Uterus (tissue), 4 donors: Measurements from ENCODE around the gene NEFH. TPM values are rescaled to one million over a fixed set of nuclear protein-coding genes. Genes with fewer than 3 reads are reported as not detected.

Experiments
- DNase-seq, 2 donors: peaks; one replicate each; pipeline ENCODE4 v3.0.0-alpha.2; 2019 to 2020
- H3K27ac ChIP-seq, 2 donors: fragments of 200-600 bp; sonication (generic); 1 replicate in 1 of 2; 2 replicates in 1 of 2; pipeline ENCODE4 v1.5.1; 2016 to 2018
- H3K27me3 ChIP-seq, 2 donors: fragments of 200-600 bp; sonication (generic); one replicate each; pipeline ENCODE4 v1.5.1; 2018 to 2019; ENCODE audit warnings: control low read depth in 1 of 2
- H3K36me3 ChIP-seq, 2 donors: fragments of 200-600 bp; sonication (generic); one replicate each; pipeline ENCODE4 v1.5.1; 2019; ENCODE audit warnings: control low read depth in 1 of 2
- H3K4me1 ChIP-seq, 2 donors: fragments of 200-600 bp; sonication (generic); one replicate each; pipeline ENCODE4 v1.5.1; 2018 to 2019; ENCODE audit warnings: control low read depth in 1 of 2
- H3K4me3 ChIP-seq, 2 donors: fragments of 200-600 bp; sonication (generic); 1 replicate in 1 of 2; 2 replicates in 1 of 2; pipeline ENCODE4 v1.5.1; 2018 to 2019; ENCODE audit warnings: mild to moderate bottlenecking in 1 of 2
- H3K9me3 ChIP-seq, 2 donors: fragments of 200-600 bp; sonication (generic); one replicate each; pipeline ENCODE4 v1.5.1; 2019; ENCODE audit warnings: control low read depth in 1 of 2
- POLR2A ChIP-seq, 2 donors: fragments of 450-650 bp; IDR thresholded peaks; one replicate each; pipeline ENCODE4 v1.6.1; 2016; ENCODE audit warnings: antibody characterized with exemption in 2 of 2, mild to moderate bottlenecking in 1 of 2, moderate library complexity in 1 of 2
- intact Hi-C: fragments of 100-400 bp; cut with DNase I; formaldehyde crosslinking; loops from one replicate; pipeline ENCODE4 v1.15.1; 2023; ENCODE audit warnings: low total_unique reads
- total RNA-seq, 4 donors: library from RNA; depleted of rRNA in 3 of 4; stranded (reverse); fragments of >200 nt in 3 of 4; gene quantifications; one replicate each; pipeline versions ENCODE4 v1.1.0 to v1.2.4, GENCODE V29; 2014 to 2023
- TF ChIP-seq, protein P1 (sequence below), 4 experiments: fragments of 200-600 bp in 2 of 4; fragments of 450-650 bp in 2 of 4; sonication (generic) in 2 of 4; IDR thresholded peaks; one replicate each; pipeline ENCODE4 v1.5.1; 2016 to 2019; ENCODE audit warnings: antibody characterized with exemption in 4 of 4, mild to moderate bottlenecking in 2 of 4, moderate library complexity in 1 of 4
- donor health status: DM: yes; HTN: yes; CAD: no.

NEFH gene
- total RNA-seq, 4 donors from 2014 or later = 0.46 to 1.9 TPM; not detected in 2

DNA sequence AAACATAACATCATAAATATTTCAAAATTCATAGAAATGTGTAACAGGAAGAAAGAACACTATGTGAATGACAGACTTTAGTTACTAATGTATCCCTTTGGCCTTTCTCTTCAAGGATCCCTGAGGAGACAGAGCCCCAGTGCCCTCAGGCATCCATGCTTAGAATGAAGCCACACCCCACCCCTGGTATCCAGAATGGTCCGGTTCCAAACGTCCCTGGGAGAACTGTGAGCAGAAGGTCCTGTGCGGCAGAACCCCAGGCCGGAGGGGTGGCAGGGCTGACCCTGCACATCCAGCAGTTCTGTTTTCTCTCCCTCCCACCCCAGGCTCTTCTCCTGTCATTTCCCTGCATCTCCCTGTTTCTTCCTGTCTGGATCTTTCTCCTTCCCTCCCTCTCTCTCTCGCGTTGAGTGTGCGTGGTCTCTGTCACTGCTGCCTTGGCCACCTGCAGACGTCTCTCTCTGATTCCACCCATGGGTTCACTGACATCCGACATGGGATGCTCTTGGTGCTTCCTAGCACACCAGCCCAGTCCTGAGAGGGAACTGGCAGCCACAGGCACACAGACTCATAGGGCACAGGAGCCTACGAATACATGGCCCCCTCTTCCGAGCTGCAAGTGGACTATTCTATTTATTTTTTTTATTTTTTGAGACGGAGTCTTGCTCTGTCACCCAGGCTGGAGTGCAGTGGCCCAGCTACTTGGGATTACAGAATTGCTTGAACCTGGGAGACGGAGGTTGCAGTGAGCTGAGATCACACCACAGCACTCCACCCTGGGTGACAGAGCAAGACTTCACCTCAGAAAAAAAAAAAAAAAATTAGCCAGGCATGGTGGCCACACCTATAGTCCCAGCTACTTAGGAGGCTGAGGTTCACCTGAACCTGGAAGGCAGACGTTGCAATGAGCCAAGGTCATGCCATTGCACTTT, 35.9 kb upstream of the NEFH start:
- H3K4me1 ChIP-seq = no peaks in the 10 kb centered on the region
- intact Hi-C loops = no loop called here
- no peak for DNase-seq

DNA sequence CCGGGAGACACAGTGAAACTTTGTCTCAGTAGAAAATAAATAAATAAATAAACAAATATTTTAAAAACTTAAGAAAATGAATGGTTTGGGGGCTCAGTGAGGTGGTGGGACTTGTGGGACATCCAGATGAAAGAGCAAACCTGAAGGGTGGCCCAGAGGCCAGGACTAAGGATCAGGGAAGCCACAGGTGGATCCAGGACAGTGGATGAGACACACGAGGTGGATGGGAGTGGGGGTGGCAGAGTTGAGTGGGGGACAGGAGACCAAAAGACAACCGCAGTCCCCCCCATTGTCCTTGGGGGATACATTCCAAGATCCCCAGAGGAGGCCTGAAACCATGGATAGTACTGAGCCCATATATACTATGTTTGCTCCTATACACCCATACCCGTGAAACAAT, 34.5 kb upstream of the NEFH start:
- no peak for DNase-seq
- intact Hi-C loops = no loop called here
- TF ChIP-seq, protein P1, sequence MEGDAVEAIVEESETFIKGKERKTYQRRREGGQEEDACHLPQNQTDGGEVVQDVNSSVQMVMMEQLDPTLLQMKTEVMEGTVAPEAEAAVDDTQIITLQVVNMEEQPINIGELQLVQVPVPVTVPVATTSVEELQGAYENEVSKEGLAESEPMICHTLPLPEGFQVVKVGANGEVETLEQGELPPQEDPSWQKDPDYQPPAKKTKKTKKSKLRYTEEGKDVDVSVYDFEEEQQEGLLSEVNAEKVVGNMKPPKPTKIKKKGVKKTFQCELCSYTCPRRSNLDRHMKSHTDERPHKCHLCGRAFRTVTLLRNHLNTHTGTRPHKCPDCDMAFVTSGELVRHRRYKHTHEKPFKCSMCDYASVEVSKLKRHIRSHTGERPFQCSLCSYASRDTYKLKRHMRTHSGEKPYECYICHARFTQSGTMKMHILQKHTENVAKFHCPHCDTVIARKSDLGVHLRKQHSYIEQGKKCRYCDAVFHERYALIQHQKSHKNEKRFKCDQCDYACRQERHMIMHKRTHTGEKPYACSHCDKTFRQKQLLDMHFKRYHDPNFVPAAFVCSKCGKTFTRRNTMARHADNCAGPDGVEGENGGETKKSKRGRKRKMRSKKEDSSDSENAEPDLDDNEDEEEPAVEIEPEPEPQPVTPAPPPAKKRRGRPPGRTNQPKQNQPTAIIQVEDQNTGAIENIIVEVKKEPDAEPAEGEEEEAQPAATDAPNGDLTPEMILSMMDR (IDR thresholded peaks at IDR 0.05) = no peak
- no peak for TF ChIP-seq POLR2A (IDR thresholded peaks at IDR 0.05)
- no peaks in the 10 kb centered on the region for H3K27me3 ChIP-seq
- no peaks in the 10 kb centered on the region for H3K9me3 ChIP-seq
- no peak overlapping the region for H3K4me3 ChIP-seq
- no peaks in the 10 kb centered on the region for H3K36me3 ChIP-seq
- no peaks in the 10 kb centered on the region for H3K4me1 ChIP-seq
- no peak overlapping the region for H3K27ac ChIP-seq

More for the DNA sequence above, 35.9 kb upstream of the NEFH start:
- no peaks in the 10 kb centered on the region for H3K9me3 ChIP-seq
- TF ChIP-seq, protein P1 (IDR thresholded peaks at IDR 0.05) = no peak
- H3K27me3 ChIP-seq = no peaks in the 10 kb centered on the region
- no peak overlapping the region for H3K27ac ChIP-seq
- H3K4me3 ChIP-seq = no peak overlapping the region
- H3K36me3 ChIP-seq = no peaks in the 10 kb centered on the region

DNA sequence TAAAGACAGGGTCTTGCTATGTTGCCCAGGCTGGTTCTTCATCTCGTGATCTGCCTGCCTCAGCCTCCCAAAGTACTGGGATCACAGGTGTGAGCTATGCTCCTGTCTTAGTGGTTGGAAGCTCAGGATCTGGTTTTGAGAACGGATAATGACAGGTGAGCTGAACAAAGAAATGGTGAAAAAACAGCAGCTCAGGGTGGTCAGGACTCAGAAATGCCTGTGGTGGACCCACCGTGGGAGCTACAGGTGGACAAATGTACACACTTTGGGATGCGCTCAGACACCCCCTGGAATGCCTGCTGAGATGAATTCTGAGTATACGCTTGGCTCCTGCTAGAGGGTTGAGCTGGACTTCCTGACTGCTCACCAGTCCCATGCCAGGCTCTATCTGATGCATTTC, 32.1 kb upstream of the NEFH start:
- no peaks in the 10 kb centered on the region for H3K4me1 ChIP-seq
- H3K27me3 ChIP-seq = no peaks in the 10 kb centered on the region
- no peak overlapping the region for H3K27ac ChIP-seq
- TF ChIP-seq POLR2A (IDR thresholded peaks at IDR 0.05) = no peak
- TF ChIP-seq, protein P1 (IDR thresholded peaks at IDR 0.05) = no peak
- no peaks in the 10 kb centered on the region for H3K9me3 ChIP-seq
- no peak overlapping the region for H3K4me3 ChIP-seq
- no peak for DNase-seq
- no peaks in the 10 kb centered on the region for H3K36me3 ChIP-seq
- intact Hi-C loops = no loop called here

DNA sequence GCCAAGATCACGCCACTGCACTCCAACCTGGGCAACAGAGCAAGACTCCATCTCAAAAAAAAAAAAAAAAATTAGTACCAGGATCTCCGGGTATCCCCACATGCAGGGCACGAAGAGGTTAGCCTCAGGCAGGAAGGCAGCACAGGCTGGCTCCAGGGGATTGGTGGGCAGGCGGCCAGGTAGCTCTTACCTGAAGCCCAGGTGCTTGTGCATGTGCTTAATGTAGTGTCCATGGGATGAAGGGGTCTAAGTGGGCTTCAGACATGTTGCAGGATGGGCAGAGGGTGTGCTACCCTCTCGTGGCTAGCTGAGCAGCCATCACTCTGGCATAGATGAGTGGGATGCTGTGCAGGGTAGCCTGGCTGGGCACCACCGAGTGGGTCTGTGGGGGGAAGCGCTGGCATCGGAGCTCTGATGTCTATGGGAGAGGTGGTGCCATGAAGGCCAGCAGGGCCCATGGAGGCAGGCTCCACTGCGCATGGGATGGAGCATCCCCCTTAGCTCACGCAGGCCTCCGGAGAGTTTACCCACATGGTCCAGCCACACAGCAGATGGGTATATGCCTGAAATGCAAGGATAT, 30.6 kb upstream of the NEFH start:
- DNase-seq = no peak
- intact Hi-C loops = no loop called here
- no peak overlapping the region for H3K27ac ChIP-seq
- H3K9me3 ChIP-seq = no peaks in the 10 kb centered on the region
- H3K4me1 ChIP-seq = no peaks in the 10 kb centered on the region
- no peaks in the 10 kb centered on the region for H3K27me3 ChIP-seq
- no peaks in the 10 kb centered on the region for H3K36me3 ChIP-seq
- H3K4me3 ChIP-seq = no peak overlapping the region
- TF ChIP-seq, protein P1 (IDR thresholded peaks at IDR 0.05) = no peak
- TF ChIP-seq POLR2A (IDR thresholded peaks at IDR 0.05) = no peak

DNA sequence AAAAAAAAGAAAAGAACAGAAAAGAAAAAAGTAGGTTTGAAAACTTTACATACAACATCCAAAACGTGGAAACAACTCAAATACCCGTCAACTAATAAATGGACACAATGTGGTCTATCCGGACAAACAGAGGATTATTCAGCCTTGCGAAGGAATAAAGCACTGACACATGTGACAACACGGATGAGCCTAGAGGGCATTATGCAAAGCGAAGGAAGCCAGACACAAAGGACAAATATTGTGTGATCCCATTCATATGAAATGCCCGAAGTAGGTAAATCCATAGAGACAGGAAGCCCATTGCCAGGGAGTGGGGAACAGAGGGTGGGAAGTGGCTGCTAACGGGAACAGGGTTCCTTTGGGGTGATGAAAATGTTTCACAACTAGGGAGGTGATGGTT, 29.8 kb upstream of the NEFH start:
- Histone ChIP-seq H3K9me3 (no peaks in the 10 kb centered on the region), H3K4me3 (no peak overlapping the region), H3K36me3 (no peaks in the 10 kb centered on the region), H3K27me3 (no peaks in the 10 kb centered on the region), H3K4me1 (no peaks in the 10 kb centered on the region), H3K27ac (no peak overlapping the region)
- no peak for TF ChIP-seq POLR2A (IDR thresholded peaks at IDR 0.05)
- TF ChIP-seq, protein P1 (IDR thresholded peaks at IDR 0.05) = no peak
- intact Hi-C loops = no loop called here
- DNase-seq = no peak
